ENCODE measurements around the gene OAT. TPM values are rescaled to one million over a fixed set of nuclear protein-coding genes. Genes with fewer than 3 reads are reported as not detected.
"Not testable (repeated sequence)": the region's sequence is repeated elsewhere in the genome, so short reads cannot be mapped to it uniquely, and the experiment has no call there.

The OAT gene
- total and polyA plus RNA-seq, 2 experiments from 2014 or later: 232 to 263 TPM

GRCh38 chr10:124449170-124450011 is 30.7 kb upstream of the OAT start:
- DNase-seq: peak; percentile 12
- H4K20me1 ChIP-seq (ENCODE audit: insufficient read depth): no peaks in the 10 kb centered on the region
- no peak overlapping the region for H3K9ac ChIP-seq
- H3K27ac ChIP-seq: no peak overlapping the region
- H3K27me3 ChIP-seq (replicated peaks; ENCODE audit: insufficient read depth): peaks cover 89% of the 10 kb centered on the region
- H3K9me3 ChIP-seq (ENCODE audit: low read depth): no peaks in the 10 kb centered on the region
- H3F3A ChIP-seq (ENCODE audit: insufficient read depth): no peaks in the 10 kb centered on the region
- in situ Hi-C loops (cut with MboI): no loop called here
- no peaks in the 10 kb centered on the region for H3K36me3 ChIP-seq (ENCODE audit: low read depth)
- no peak overlapping the region for H3K4me2 ChIP-seq (ENCODE audit: unreplicated experiment)
- no peaks in the 10 kb centered on the region for H3K9me2 ChIP-seq (ENCODE audit: insufficient read depth)
- TF ChIP-seq EZH2 (IDR thresholded peaks at IDR 0.05; ENCODE audit: insufficient read depth, poor library complexity, severe bottlenecking) (peak; percentile 77), EZH2phosphoT487 (IDR thresholded peaks at IDR 0.05; ENCODE audit: insufficient read depth, low read depth) (0 out of 2 replicates have a peak, but pooled peaks have one; percentile 18)
- 1 to 2% methylated on average over 57 to 58 of the region's 59 CpGs for WGBS, 2 experiments (ENCODE audit: low coverage in 1 of 2, low lambda C conversion rate in 2 of 2, missing lambda C conversion rate in 2 of 2)
- no peak overlapping the region for H2AFZ ChIP-seq
- H3K4me1 ChIP-seq (ENCODE audit: insufficient read depth): no peaks in the 10 kb centered on the region
- H3K79me2 ChIP-seq (ENCODE audit: insufficient read depth): no peaks in the 10 kb centered on the region
- H3K4me3 ChIP-seq: no peak overlapping the region

- Histone ChIP-seq H3K9ac (no peak overlapping the region), H3K9me2 (ENCODE audit: insufficient read depth) (no peaks in the 10 kb centered on the region), H4K20me1 (ENCODE audit: insufficient read depth) (no peaks in the 10 kb centered on the region), H3K9me3 (ENCODE audit: low read depth) (no peaks in the 10 kb centered on the region), H3K36me3 (ENCODE audit: low read depth) (no peaks in the 10 kb centered on the region), H3F3A (ENCODE audit: insufficient read depth) (no peaks in the 10 kb centered on the region), H3K27me3 (replicated peaks; ENCODE audit: insufficient read depth) (peaks cover 89% of the 10 kb centered on the region), H3K27ac (no peak overlapping the region), H3K4me3 (no peak overlapping the region), H3K4me2 (ENCODE audit: unreplicated experiment) (no peak overlapping the region), H3K79me2 (ENCODE audit: insufficient read depth) (no peaks in the 10 kb centered on the region), H3K4me1 (ENCODE audit: insufficient read depth) (no peaks in the 10 kb centered on the region), H2AFZ (no peak overlapping the region)
- DNase-seq: no peak
- 1 to 3% methylated on average over 14 to 24 of the region's 26 CpGs for WGBS, 2 experiments (ENCODE audit: low coverage in 1 of 2, low lambda C conversion rate in 2 of 2, missing lambda C conversion rate in 2 of 2)
- in situ Hi-C loops (cut with MboI): no loop called here
- 0 out of 2 replicates have a peak, but pooled peaks have one; percentile 36 for TF ChIP-seq EZH2phosphoT487 (IDR thresholded peaks at IDR 0.05; ENCODE audit: insufficient read depth, low read depth)
- no peak for TF ChIP-seq EZH2 (IDR thresholded peaks at IDR 0.05; ENCODE audit: insufficient read depth, poor library complexity, severe bottlenecking)
Observed at GRCh38 chr10:124448696-124449169, 30.0 kb upstream of the OAT start.

GRCh38 chr10:124447751-124448466 is 29.2 kb upstream of the OAT start:
- H3K36me3 ChIP-seq (ENCODE audit: low read depth): no peaks in the 10 kb centered on the region
- H3K79me2 ChIP-seq (ENCODE audit: insufficient read depth): no peaks in the 10 kb centered on the region
- H3K27me3 ChIP-seq (replicated peaks; ENCODE audit: insufficient read depth): peaks cover 85% of the 10 kb centered on the region
- in situ Hi-C loops (cut with MboI): no loop called here
- H3F3A ChIP-seq (ENCODE audit: insufficient read depth): no peaks in the 10 kb centered on the region
- no peak overlapping the region for H3K9ac ChIP-seq
- no peak overlapping the region for H3K4me3 ChIP-seq
- 3 to 5% methylated on average over 36 to 57 of the region's 60 CpGs for WGBS, 2 experiments (ENCODE audit: low coverage in 1 of 2, low lambda C conversion rate in 2 of 2, missing lambda C conversion rate in 2 of 2)
- peak; percentile 13 for DNase-seq
- H2AFZ ChIP-seq: no peak overlapping the region
- H4K20me1 ChIP-seq (ENCODE audit: insufficient read depth): no peaks in the 10 kb centered on the region
- TF ChIP-seq EZH2phosphoT487 (IDR thresholded peaks at IDR 0.05; ENCODE audit: insufficient read depth, low read depth) (0 out of 2 replicates have a peak, but pooled peaks have one; percentile 29), EZH2 (IDR thresholded peaks at IDR 0.05; ENCODE audit: insufficient read depth, poor library complexity, severe bottlenecking) (peak; percentile 63)
- no peak overlapping the region for H3K4me2 ChIP-seq (ENCODE audit: unreplicated experiment)
- H3K9me3 ChIP-seq (ENCODE audit: low read depth): no peaks in the 10 kb centered on the region
- H3K9me2 ChIP-seq (ENCODE audit: insufficient read depth): no peaks in the 10 kb centered on the region
- no peak overlapping the region for H3K27ac ChIP-seq
- H3K4me1 ChIP-seq (ENCODE audit: insufficient read depth): no peaks in the 10 kb centered on the region

GRCh38 chr10:124446830-124447750 is 28.4 kb upstream of the OAT start:
- in situ Hi-C loops (cut with MboI): no loop called here
- H3K27me3 ChIP-seq (replicated peaks; ENCODE audit: insufficient read depth): peaks cover 77% of the 10 kb centered on the region
- H4K20me1 ChIP-seq (ENCODE audit: insufficient read depth): no peaks in the 10 kb centered on the region
- no peaks in the 10 kb centered on the region for H3K36me3 ChIP-seq (ENCODE audit: low read depth)
- TF ChIP-seq EZH2phosphoT487 (IDR thresholded peaks at IDR 0.05; ENCODE audit: insufficient read depth, low read depth) (0 out of 2 replicates have a peak, but pooled peaks have one; percentile 13), EZH2 (IDR thresholded peaks at IDR 0.05; ENCODE audit: insufficient read depth, poor library complexity, severe bottlenecking) (no peak)
- no peak overlapping the region for H3K9ac ChIP-seq
- no peak overlapping the region for H3K27ac ChIP-seq
- H3F3A ChIP-seq (ENCODE audit: insufficient read depth): no peaks in the 10 kb centered on the region
- no peak overlapping the region for H3K4me3 ChIP-seq
- no peaks in the 10 kb centered on the region for H3K9me2 ChIP-seq (ENCODE audit: insufficient read depth)
- DNase-seq: no peak
- no peak overlapping the region for H2AFZ ChIP-seq
- no peaks in the 10 kb centered on the region for H3K4me1 ChIP-seq (ENCODE audit: insufficient read depth)
- H3K79me2 ChIP-seq (ENCODE audit: insufficient read depth): no peaks in the 10 kb centered on the region
- 15 to 16% methylated on average over 38 to 66 of the region's 71 CpGs for WGBS, 2 experiments (ENCODE audit: low coverage in 1 of 2, low lambda C conversion rate in 2 of 2, missing lambda C conversion rate in 2 of 2)
- no peak overlapping the region for H3K4me2 ChIP-seq (ENCODE audit: unreplicated experiment)
- no peaks in the 10 kb centered on the region for H3K9me3 ChIP-seq (ENCODE audit: low read depth)

GRCh38 chr10:124441694-124442093 is 23.0 kb upstream of the OAT start:
- H3F3A ChIP-seq (ENCODE audit: insufficient read depth); H3K4me3 ChIP-seq; H3K9me2 ChIP-seq (ENCODE audit: insufficient read depth); H3K9me3 ChIP-seq (ENCODE audit: low read depth); in situ Hi-C loops (cut with MboI); H3K9ac ChIP-seq; H3K27ac ChIP-seq; H2AFZ ChIP-seq; H3K4me1 ChIP-seq (ENCODE audit: insufficient read depth); DNase-seq; H3K4me2 ChIP-seq (ENCODE audit: unreplicated experiment); H3K79me2 ChIP-seq (ENCODE audit: insufficient read depth); H4K20me1 ChIP-seq (ENCODE audit: insufficient read depth); H3K36me3 ChIP-seq (ENCODE audit: low read depth): not testable (repeated sequence)
- H3K27me3 ChIP-seq (replicated peaks; ENCODE audit: insufficient read depth): peaks cover 39% of the 10 kb centered on the region
- 59 to 67% methylated on average over 5 of the region's 5 CpGs for WGBS, 2 experiments (ENCODE audit: low coverage in 1 of 2, low lambda C conversion rate in 2 of 2, missing lambda C conversion rate in 2 of 2)

All from GM23248 (cell line).